Inferior parietal cortex (tissue), 1 donor: Measurements from ENCODE around the gene LY6G6C.
A peak's percentile ranks its signal among the peaks of the same experiment; 100 is the strongest.

Experiments used
- DNase-seq: peaks from one replicate; pipeline ENCODE4 v3.0.0-alpha.2; 2016; ENCODE audit errors: extremely low spot score

The LY6G6C gene

DNA sequence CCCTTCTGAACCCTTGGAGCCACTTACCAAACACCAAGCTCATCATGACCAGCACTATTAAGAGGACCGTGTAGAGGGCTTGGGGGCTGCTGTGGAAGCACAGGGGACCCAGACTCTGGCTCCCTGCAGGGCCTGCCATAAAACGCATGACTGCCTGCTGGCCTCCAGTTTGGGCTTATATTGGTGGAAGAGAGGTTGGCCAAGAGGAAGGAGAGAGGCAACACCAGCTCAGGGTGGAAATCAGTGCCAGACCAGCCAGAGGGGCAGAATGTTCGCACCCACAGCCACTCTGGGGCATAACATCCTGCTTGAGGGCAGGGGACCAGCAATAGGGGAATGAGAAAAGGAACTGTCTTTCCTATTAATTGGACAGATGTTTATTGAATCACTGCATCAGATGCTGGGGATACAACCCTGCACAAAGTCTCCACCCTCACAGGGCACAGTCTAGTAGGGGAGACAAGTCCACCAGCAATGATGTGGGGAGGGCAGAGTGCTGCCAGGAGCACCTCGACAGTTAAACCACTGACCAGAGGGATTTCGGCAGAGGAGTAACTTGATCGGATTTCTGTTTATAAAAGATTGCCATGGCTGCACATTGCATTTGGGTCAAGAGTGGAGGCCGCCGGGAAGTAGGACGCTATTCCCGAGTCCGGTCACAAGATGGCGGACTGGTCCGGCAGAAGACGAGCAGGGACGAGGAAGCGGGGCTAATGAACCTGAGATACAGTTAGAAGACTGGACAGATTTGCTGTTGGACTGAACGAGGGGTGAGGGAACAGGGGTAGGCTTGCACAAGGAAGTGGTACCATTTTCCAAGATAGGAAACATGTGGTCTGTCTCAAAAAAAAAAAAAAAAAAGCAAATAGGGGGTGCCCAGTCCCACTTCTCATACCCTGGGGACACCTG lies 41.1 kb downstream of the LY6G6C start, which contains the start of gene LY6G5C:
LY6G5C (minus strand) TSS at position 842 of the 909 bp plus-strand sequence; CDS start at position 148, 694 bp downstream.
- peak; percentile 82 for DNase-seq

DNA sequence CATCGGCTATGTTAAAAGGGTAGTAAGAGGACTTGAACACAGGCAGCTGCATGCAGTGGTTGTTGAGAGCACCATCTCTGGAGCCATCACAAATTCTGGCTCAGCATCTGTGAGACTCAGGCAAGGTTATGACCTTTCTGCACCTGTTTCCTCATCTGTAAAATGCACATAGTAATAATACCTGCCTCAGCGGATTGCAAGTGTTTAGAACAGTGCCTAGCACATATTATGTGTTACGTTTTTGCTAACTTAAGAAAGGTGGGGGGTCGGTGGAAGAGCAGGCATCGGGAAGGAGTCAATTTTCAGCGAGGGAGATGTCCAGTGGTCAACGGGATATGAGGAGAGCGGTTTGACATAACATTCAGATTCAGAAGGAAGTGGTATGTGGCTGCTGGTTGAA lies 43.6 kb downstream of the LY6G6C start:
- DNase-seq, result no peak

DNA sequence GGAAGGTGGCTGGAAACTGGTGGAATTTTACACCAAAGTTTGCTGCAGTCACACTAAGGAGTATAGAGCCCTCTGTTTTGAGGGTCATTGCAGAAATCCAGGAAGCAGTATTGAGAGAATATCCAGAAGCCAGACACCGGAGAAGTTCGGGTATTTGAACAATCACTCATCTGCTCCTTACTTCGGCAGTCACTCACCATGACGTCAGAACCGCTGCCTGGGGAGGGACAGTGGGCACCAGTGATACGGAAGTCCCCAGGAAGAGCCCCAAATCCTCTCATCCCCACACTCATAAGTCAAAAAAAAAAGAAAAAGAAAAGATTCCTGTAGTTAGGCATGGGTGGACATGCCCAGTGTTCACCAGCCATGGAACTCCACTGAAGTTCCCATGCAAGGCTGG lies 44.6 kb downstream of the LY6G6C start:
- DNase-seq, result no peak

DNA sequence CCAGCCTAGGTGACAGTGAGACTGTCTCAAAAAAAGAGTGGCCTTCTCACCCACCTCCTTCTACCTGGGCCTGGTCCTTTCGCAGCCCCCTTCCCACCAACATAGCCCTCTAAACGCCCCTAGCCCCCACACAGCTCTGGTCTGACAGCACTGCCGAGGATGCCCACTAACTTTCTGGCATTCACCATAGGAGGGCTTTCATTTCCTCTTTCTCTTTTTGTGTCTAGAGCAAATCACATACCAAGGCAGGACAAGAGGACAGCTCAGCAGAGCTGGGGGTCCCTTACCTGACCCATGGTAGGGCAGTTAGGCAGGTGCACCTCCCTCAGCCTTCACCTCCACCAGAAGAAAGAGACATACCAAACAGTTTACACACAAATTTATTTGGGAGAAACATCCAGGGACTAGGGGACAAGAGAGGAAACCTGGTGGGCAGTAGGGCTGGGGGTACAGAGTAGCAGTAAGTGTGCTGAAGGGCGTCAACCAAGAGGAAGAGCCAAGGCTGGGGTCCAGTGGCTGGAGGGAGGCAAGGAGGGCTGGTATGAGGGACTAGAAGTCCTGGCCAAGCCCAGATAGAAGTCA lies 45.1 kb downstream of the LY6G6C start:
- DNase-seq, result no peak

DNA sequence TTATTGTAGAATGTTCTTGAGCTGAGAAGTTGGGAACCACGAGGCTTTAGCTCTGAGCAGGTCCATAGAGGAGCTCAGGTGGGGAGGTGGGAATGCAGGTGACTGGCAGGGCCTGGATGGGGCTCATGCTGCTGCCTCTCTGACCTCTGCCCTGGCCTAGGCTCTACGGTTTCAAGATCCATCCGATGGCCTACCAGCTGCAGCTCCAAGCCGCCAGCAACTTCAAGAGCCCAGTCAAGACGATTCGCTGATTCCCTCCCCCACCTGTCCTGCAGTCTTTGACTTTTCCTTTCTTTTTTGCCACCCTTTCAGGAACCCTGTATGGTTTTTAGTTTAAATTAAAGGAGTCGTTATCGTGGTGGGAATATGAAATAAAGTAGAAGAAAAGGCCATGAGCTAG lies 51.9 kb downstream of the LY6G6C start, which contains the start of gene LY6G5B:
LY6G5B (plus strand) TSS at position 301 of the 400 bp plus-strand sequence. CDS start 975 bp downstream, outside the sequence.
- DNase-seq, result no peak
